GM18502 (cell line): ENCODE results near the gene SLC35F3.

Experiments
- ATAC-seq: cut with Tn5 transposase; IDR thresholded peaks from one replicate; pipeline ENCODE4 v1.9.1; 2021; ENCODE audit warnings: mild to moderate bottlenecking; ENCODE audit not compliant: unreplicated experiment, poor library complexity

Gene SLC35F3

GRCh38 chr1:234373064-234373958, 468.8 kb downstream of the SLC35F3 start, which contains the start of gene COA6:
Gene COA6, plus strand, starts transcription at chr1:234373456. Its CDS starts 11 bp downstream, at chr1:234373467.
- ATAC-seq = peak; percentile 93

- peak; percentile 26 for ATAC-seq
These were observed 469.4 kb downstream of the SLC35F3 start for GRCh38 chr1:234373959-234374254.
